ENCODE results near the gene MATCAP1.

MATCAP1 gene

GRCh38 chr16:67183627-67184452 lies at the start of gene MATCAP1:
Gene MATCAP1, minus strand, starts transcription at chr16:67183963. Its CDS starts 3,353 bp downstream, at chr16:67180610.
- Histone ChIP-seq H3K9ac (ENCODE audit: low read length) (peak within 1 kb of the TSS; percentile 87), H3K36me3 (replicated peaks; ENCODE audit: insufficient read depth, low read length) (no peaks in the 10 kb centered on the region), H3K4me1 (ENCODE audit: low read length) (peaks cover 19% of the 10 kb centered on the region), H3K27ac (ENCODE audit: low read length) (peak within 1 kb of the TSS; percentile 78; the same call in 1 of the 2 replicates), H3K27me3 (replicated peaks; ENCODE audit: insufficient read depth, low read length) (peaks cover 13% of the 10 kb centered on the region), H2AFZ (ENCODE audit: low read length) (peak within 1 kb of the TSS; percentile 79), H3K9me3 (replicated peaks; ENCODE audit: insufficient read depth, low read length) (no peaks in the 10 kb centered on the region), H4K20me1 (ENCODE audit: insufficient read depth, low read length) (no peaks in the 10 kb centered on the region), H3K4me3 (ENCODE audit: low read length) (peak within 1 kb of the TSS; percentile 83), H3K9me2 (replicated peaks; ENCODE audit: insufficient read depth, low read length) (no peaks in the 10 kb centered on the region), H3F3A (ENCODE audit: insufficient read depth, low read length) (peaks cover 9% of the 10 kb centered on the region; the same call in 1 of the 2 replicates), H3K4me2 (ENCODE audit: low read depth, low read length) (peak within 1 kb of the TSS; percentile 87), H3K79me2 (ENCODE audit: low read length) (peaks cover 17% of the 10 kb centered on the region)
- TF ChIP-seq EZH2phosphoT487 (IDR thresholded peaks at IDR 0.05; ENCODE audit: low read length): no peak
- TF ChIP-seq EZH2 (optimal IDR thresholded peaks at IDR 0.05; ENCODE audit: low read depth, low read length): no peak
- TF ChIP-seq CTCF (IDR thresholded peaks at IDR 0.05; ENCODE audit: low read length): no peak
- peak; percentile 97 for DNase-seq

- H3K4me1 ChIP-seq (ENCODE audit: low read length): peaks cover 11% of the 10 kb centered on the region; the same call in 1 of the 2 replicates
- H3F3A ChIP-seq (ENCODE audit: insufficient read depth, low read length): no peaks in the 10 kb centered on the region; the same call in none of the 2 replicates
- peaks cover 31% of the 10 kb centered on the region for H3K79me2 ChIP-seq (ENCODE audit: low read length)
- H3K4me3 ChIP-seq (ENCODE audit: low read length): no peak overlapping the region
- no peak overlapping the region for H3K27ac ChIP-seq (ENCODE audit: low read length)
- no peak overlapping the region for H3K9ac ChIP-seq (ENCODE audit: low read length)
- H3K4me2 ChIP-seq (ENCODE audit: low read depth, low read length): no peak overlapping the region
- H3K36me3 ChIP-seq (replicated peaks; ENCODE audit: insufficient read depth, low read length): no peaks in the 10 kb centered on the region; the same call in 1 of the 2 replicates
- H3K9me3 ChIP-seq (replicated peaks; ENCODE audit: insufficient read depth, low read length): no peaks in the 10 kb centered on the region
- TF ChIP-seq EZH2 (optimal IDR thresholded peaks at IDR 0.05; ENCODE audit: low read depth, low read length) (no peak), CTCF (IDR thresholded peaks at IDR 0.05; ENCODE audit: low read length) (no peak), EZH2phosphoT487 (IDR thresholded peaks at IDR 0.05; ENCODE audit: low read length) (no peak)
- DNase-seq: no peak
- H3K9me2 ChIP-seq (replicated peaks; ENCODE audit: insufficient read depth, low read length): no peaks in the 10 kb centered on the region
- no peaks in the 10 kb centered on the region for H3K27me3 ChIP-seq (replicated peaks; ENCODE audit: insufficient read depth, low read length)
- no peak overlapping the region for H2AFZ ChIP-seq (ENCODE audit: low read length)
- H4K20me1 ChIP-seq (ENCODE audit: insufficient read depth, low read length): no peaks in the 10 kb centered on the region
Observed at GRCh38 chr16:67230809-67231660, 47.3 kb upstream of the MATCAP1 start.

GRCh38 chr16:67229906-67230808 lies 46.4 kb upstream of the MATCAP1 start:
- no peak overlapping the region for H3K4me3 ChIP-seq (ENCODE audit: low read length)
- no peak for DNase-seq
- H3F3A ChIP-seq (ENCODE audit: insufficient read depth, low read length): no peaks in the 10 kb centered on the region; the same call in none of the 2 replicates
- no peaks in the 10 kb centered on the region for H3K9me2 ChIP-seq (replicated peaks; ENCODE audit: insufficient read depth, low read length)
- no peak overlapping the region for H3K4me2 ChIP-seq (ENCODE audit: low read depth, low read length)
- no peak overlapping the region for H3K27ac ChIP-seq (ENCODE audit: low read length)
- H3K4me1 ChIP-seq (ENCODE audit: low read length): peaks cover 12% of the 10 kb centered on the region
- H3K9ac ChIP-seq (ENCODE audit: low read length): no peak overlapping the region
- no peaks in the 10 kb centered on the region for H3K27me3 ChIP-seq (replicated peaks; ENCODE audit: insufficient read depth, low read length)
- no peaks in the 10 kb centered on the region; the same call in 1 of the 2 replicates for H3K36me3 ChIP-seq (replicated peaks; ENCODE audit: insufficient read depth, low read length)
- H2AFZ ChIP-seq (ENCODE audit: low read length): no peak overlapping the region
- H4K20me1 ChIP-seq (ENCODE audit: insufficient read depth, low read length): no peaks in the 10 kb centered on the region
- no peak for TF ChIP-seq EZH2 (optimal IDR thresholded peaks at IDR 0.05; ENCODE audit: low read depth, low read length)
- TF ChIP-seq EZH2phosphoT487 (IDR thresholded peaks at IDR 0.05; ENCODE audit: low read length): no peak
- no peak for TF ChIP-seq CTCF (IDR thresholded peaks at IDR 0.05; ENCODE audit: low read length)
- peaks cover 31% of the 10 kb centered on the region for H3K79me2 ChIP-seq (ENCODE audit: low read length)
- no peaks in the 10 kb centered on the region for H3K9me3 ChIP-seq (replicated peaks; ENCODE audit: insufficient read depth, low read length)

Measured in MM.1S (cell line).